ENCODE measurements around the gene DSC1.

Gene DSC1

GRCh38 chr18:31176531-31176930, 13.9 kb upstream of the DSC1 start:
- Histone ChIP-seq H3K27ac (ENCODE audit: low read depth in 2 of 2, low read length in 2 of 2) (no peak overlapping the region), H3K4me1 (ENCODE audit: control insufficient read depth in 2 of 2, insufficient read depth in 2 of 2, low read length in 2 of 2) (no peaks in the 10 kb centered on the region), H3K27me3 (ENCODE audit: control insufficient read depth in 2 of 2, insufficient read depth in 2 of 2, low read length in 2 of 2) (no peaks in the 10 kb centered on the region)

DNA sequence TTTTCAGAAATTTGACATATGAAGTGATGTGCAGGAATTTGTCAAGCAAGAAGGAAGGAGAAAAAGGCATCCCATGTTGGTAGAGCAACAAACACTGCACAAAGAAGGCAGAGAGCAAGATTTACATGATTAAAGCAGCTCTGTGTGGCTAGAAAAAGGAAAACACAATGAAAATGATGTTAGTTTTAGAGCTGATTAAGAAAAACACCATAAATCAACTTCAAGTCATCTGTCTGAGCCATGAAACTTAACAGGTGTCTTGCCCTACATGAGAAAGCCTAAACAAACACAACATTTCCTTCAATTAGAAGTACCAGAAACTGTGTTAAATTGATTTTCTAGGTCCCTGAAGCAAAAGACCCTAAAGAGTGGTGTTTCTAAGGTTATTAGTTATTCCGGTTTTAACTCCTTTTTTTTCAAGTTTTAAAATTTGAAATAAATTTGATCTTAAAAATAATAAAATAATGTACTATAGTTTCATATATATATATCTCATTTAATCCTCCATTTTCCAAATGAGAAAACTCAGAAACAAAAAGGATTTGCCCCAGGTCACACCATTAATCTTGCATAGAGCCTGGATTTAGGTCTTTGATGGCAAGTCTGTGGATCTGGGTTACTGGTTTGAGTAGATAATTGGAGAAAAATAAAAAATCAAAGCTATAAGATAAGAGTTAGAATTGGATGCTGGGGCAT, 8.6 kb upstream of the DSC1 start:
- Histone ChIP-seq H3K9ac (ENCODE audit: low read depth in 1 of 2, low read length in 2 of 2) (no peak overlapping the region), H3K36me3 (ENCODE audit: control insufficient read depth in 2 of 2, insufficient read depth in 2 of 2, low read length in 2 of 2) (no peaks in the 10 kb centered on the region), H3K4me1 (ENCODE audit: control insufficient read depth in 2 of 2, insufficient read depth in 2 of 2, low read length in 2 of 2) (no peaks in the 10 kb centered on the region), H3K27ac (ENCODE audit: low read depth in 2 of 2, low read length in 2 of 2) (no peak overlapping the region), H3K9me3 (ENCODE audit: control insufficient read depth in 2 of 2, low read length in 2 of 2) (no peaks in the 10 kb centered on the region), H3K4me3 (ENCODE audit: low read length in 2 of 2) (no peak overlapping the region), H3K27me3 (ENCODE audit: control insufficient read depth in 2 of 2, insufficient read depth in 2 of 2, low read length in 2 of 2) (no peaks in the 10 kb centered on the region)

More at GRCh38 chr18:31176531-31176930, 13.9 kb upstream of the DSC1 start:
- no peak overlapping the region for H3K9ac ChIP-seq (ENCODE audit: low read depth in 1 of 2, low read length in 2 of 2)
- no peaks in the 10 kb centered on the region for H3K36me3 ChIP-seq (ENCODE audit: control insufficient read depth in 2 of 2, insufficient read depth in 2 of 2, low read length in 2 of 2)
- H3K4me3 ChIP-seq (ENCODE audit: low read length in 2 of 2): no peak overlapping the region
- no peaks in the 10 kb centered on the region for H3K9me3 ChIP-seq (ENCODE audit: control insufficient read depth in 2 of 2, low read length in 2 of 2)

GRCh38 chr18:31170335-31170734, 7.7 kb upstream of the DSC1 start:
- no peaks in the 10 kb centered on the region for H3K36me3 ChIP-seq (ENCODE audit: control insufficient read depth in 2 of 2, insufficient read depth in 2 of 2, low read length in 2 of 2)
- H3K9me3 ChIP-seq (ENCODE audit: control insufficient read depth in 2 of 2, low read length in 2 of 2): no peaks in the 10 kb centered on the region
- H3K27me3 ChIP-seq (ENCODE audit: control insufficient read depth in 2 of 2, insufficient read depth in 2 of 2, low read length in 2 of 2): no peaks in the 10 kb centered on the region
- no peak overlapping the region for H3K9ac ChIP-seq (ENCODE audit: low read depth in 1 of 2, low read length in 2 of 2)
- no peaks in the 10 kb centered on the region for H3K4me1 ChIP-seq (ENCODE audit: control insufficient read depth in 2 of 2, insufficient read depth in 2 of 2, low read length in 2 of 2)
- H3K27ac ChIP-seq (ENCODE audit: low read depth in 2 of 2, low read length in 2 of 2): no peak overlapping the region
- no peak overlapping the region for H3K4me3 ChIP-seq (ENCODE audit: low read length in 2 of 2)

- no peaks in the 10 kb centered on the region for H3K27me3 ChIP-seq (ENCODE audit: control insufficient read depth in 2 of 2, insufficient read depth in 2 of 2, low read length in 2 of 2)
- H3K9me3 ChIP-seq (ENCODE audit: control insufficient read depth in 2 of 2, low read length in 2 of 2): no peaks in the 10 kb centered on the region
- no peaks in the 10 kb centered on the region for H3K4me1 ChIP-seq (ENCODE audit: control insufficient read depth in 2 of 2, insufficient read depth in 2 of 2, low read length in 2 of 2)
- no peak overlapping the region for H3K27ac ChIP-seq (ENCODE audit: low read depth in 2 of 2, low read length in 2 of 2)
- H3K36me3 ChIP-seq (ENCODE audit: control insufficient read depth in 2 of 2, insufficient read depth in 2 of 2, low read length in 2 of 2): no peaks in the 10 kb centered on the region
- H3K4me3 ChIP-seq (ENCODE audit: low read length in 2 of 2): no peak overlapping the region
- H3K9ac ChIP-seq (ENCODE audit: low read depth in 1 of 2, low read length in 2 of 2): no peak overlapping the region
Measured at GRCh38 chr18:31162419-31162793, 250 bp downstream of the DSC1 start.

DNA sequence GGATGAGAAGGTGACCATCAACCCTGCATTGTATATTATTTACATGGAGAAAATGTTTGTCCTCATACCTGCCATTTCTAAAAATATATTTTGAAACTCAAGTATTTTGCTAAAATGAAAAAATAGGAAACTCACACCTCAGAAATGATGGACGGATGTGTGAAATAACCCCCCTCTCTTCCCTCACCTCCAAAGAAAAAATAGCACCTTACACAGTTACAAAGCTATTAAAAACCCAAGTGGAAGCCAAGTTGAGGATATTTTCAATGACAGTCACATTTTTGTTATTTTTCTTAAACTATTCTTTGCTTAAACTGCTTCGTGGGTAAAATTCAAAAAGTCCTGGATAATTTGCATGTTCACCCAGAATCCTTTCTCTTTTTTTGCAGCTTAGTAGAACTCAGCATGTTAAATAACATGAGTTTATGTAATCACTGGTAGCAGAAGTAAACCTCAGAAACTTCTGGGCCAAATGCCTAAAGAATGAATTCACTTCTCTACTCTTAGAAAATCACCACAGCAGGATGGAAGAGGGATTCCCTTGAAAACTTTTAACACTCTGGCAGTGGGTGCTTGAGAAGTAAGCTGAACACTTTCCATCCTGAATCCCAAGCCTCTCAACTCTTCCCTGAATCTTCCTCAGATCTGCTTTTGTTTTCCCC, 768 bp downstream of the DSC1 start:
- no peak overlapping the region for H3K4me3 ChIP-seq (ENCODE audit: low read length in 2 of 2)
- H3K27ac ChIP-seq (ENCODE audit: low read depth in 2 of 2, low read length in 2 of 2): no peak overlapping the region
- H3K9ac ChIP-seq (ENCODE audit: low read depth in 1 of 2, low read length in 2 of 2): no peak overlapping the region
- H3K36me3 ChIP-seq (ENCODE audit: control insufficient read depth in 2 of 2, insufficient read depth in 2 of 2, low read length in 2 of 2): no peaks in the 10 kb centered on the region
- no peaks in the 10 kb centered on the region for H3K27me3 ChIP-seq (ENCODE audit: control insufficient read depth in 2 of 2, insufficient read depth in 2 of 2, low read length in 2 of 2)
- no peaks in the 10 kb centered on the region for H3K9me3 ChIP-seq (ENCODE audit: control insufficient read depth in 2 of 2, low read length in 2 of 2)
- no peaks in the 10 kb centered on the region for H3K4me1 ChIP-seq (ENCODE audit: control insufficient read depth in 2 of 2, insufficient read depth in 2 of 2, low read length in 2 of 2)

- no peaks in the 10 kb centered on the region for H3K36me3 ChIP-seq (ENCODE audit: control insufficient read depth in 2 of 2, insufficient read depth in 2 of 2, low read length in 2 of 2)
- no peaks in the 10 kb centered on the region for H3K4me1 ChIP-seq (ENCODE audit: control insufficient read depth in 2 of 2, insufficient read depth in 2 of 2, low read length in 2 of 2)
- H3K4me3 ChIP-seq (ENCODE audit: low read length in 2 of 2): no peak overlapping the region
- H3K27ac ChIP-seq (ENCODE audit: low read depth in 2 of 2, low read length in 2 of 2): no peak overlapping the region
- H3K9me3 ChIP-seq (ENCODE audit: control insufficient read depth in 2 of 2, low read length in 2 of 2): no peaks in the 10 kb centered on the region
- no peaks in the 10 kb centered on the region for H3K27me3 ChIP-seq (ENCODE audit: control insufficient read depth in 2 of 2, insufficient read depth in 2 of 2, low read length in 2 of 2)
- H3K9ac ChIP-seq (ENCODE audit: low read depth in 1 of 2, low read length in 2 of 2): no peak overlapping the region
Measured at GRCh38 chr18:31156821-31157763, 5.6 kb downstream of the DSC1 start.

GRCh38 chr18:31155498-31155897, 7.2 kb downstream of the DSC1 start:
- Histone ChIP-seq H3K9ac (ENCODE audit: low read depth in 1 of 2, low read length in 2 of 2) (no peak overlapping the region), H3K27ac (ENCODE audit: low read depth in 2 of 2, low read length in 2 of 2) (no peak overlapping the region), H3K27me3 (ENCODE audit: control insufficient read depth in 2 of 2, insufficient read depth in 2 of 2, low read length in 2 of 2) (no peaks in the 10 kb centered on the region), H3K4me1 (ENCODE audit: control insufficient read depth in 2 of 2, insufficient read depth in 2 of 2, low read length in 2 of 2) (no peaks in the 10 kb centered on the region), H3K9me3 (ENCODE audit: control insufficient read depth in 2 of 2, low read length in 2 of 2) (no peaks in the 10 kb centered on the region), H3K4me3 (ENCODE audit: low read length in 2 of 2) (no peak overlapping the region), H3K36me3 (ENCODE audit: control insufficient read depth in 2 of 2, insufficient read depth in 2 of 2, low read length in 2 of 2) (no peaks in the 10 kb centered on the region)

- Histone ChIP-seq H3K36me3 (ENCODE audit: control insufficient read depth in 2 of 2, insufficient read depth in 2 of 2, low read length in 2 of 2) (no peaks in the 10 kb centered on the region), H3K9me3 (ENCODE audit: control insufficient read depth in 2 of 2, low read length in 2 of 2) (no peaks in the 10 kb centered on the region), H3K27ac (ENCODE audit: low read depth in 2 of 2, low read length in 2 of 2) (no peak overlapping the region), H3K4me3 (ENCODE audit: low read length in 2 of 2) (no peak overlapping the region), H3K9ac (ENCODE audit: low read depth in 1 of 2, low read length in 2 of 2) (no peak overlapping the region), H3K27me3 (ENCODE audit: control insufficient read depth in 2 of 2, insufficient read depth in 2 of 2, low read length in 2 of 2) (no peaks in the 10 kb centered on the region), H3K4me1 (ENCODE audit: control insufficient read depth in 2 of 2, insufficient read depth in 2 of 2, low read length in 2 of 2) (no peaks in the 10 kb centered on the region)
Measured at GRCh38 chr18:31154181-31154580, 8.5 kb downstream of the DSC1 start.

- H3K27me3 ChIP-seq (ENCODE audit: control insufficient read depth in 2 of 2, insufficient read depth in 2 of 2, low read length in 2 of 2): no peaks in the 10 kb centered on the region
Measured at GRCh38 chr18:31149351-31149750, 13.3 kb downstream of the DSC1 start.

DNA sequence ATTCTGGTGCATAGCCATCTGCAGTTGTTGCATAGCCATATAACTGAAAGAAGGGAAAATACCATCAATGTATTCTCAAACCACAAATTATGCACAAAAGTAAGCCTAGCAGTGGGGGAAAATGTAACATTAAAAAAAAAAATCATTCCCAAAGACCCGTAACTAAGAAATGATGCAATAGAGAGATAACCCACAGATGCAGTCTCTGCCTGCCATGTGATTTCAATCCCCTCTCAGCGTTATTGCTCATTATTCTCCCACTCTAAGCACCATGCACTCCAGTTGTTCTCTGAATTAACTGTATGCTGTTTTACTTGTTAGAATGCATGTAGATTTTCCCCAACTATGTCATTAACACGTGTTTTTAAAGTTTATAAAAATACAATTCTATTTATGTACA, 14.1 kb downstream of the DSC1 start:
- Histone ChIP-seq H3K9me3 (ENCODE audit: control insufficient read depth in 2 of 2, low read length in 2 of 2) (no peaks in the 10 kb centered on the region), H3K4me1 (ENCODE audit: control insufficient read depth in 2 of 2, insufficient read depth in 2 of 2, low read length in 2 of 2) (no peaks in the 10 kb centered on the region), H3K4me3 (ENCODE audit: low read length in 2 of 2) (no peak overlapping the region), H3K27me3 (ENCODE audit: control insufficient read depth in 2 of 2, insufficient read depth in 2 of 2, low read length in 2 of 2) (no peaks in the 10 kb centered on the region), H3K27ac (ENCODE audit: low read depth in 2 of 2, low read length in 2 of 2) (no peak overlapping the region), H3K9ac (ENCODE audit: low read depth in 1 of 2, low read length in 2 of 2) (no peak overlapping the region), H3K36me3 (ENCODE audit: control insufficient read depth in 2 of 2, insufficient read depth in 2 of 2, low read length in 2 of 2) (no peaks in the 10 kb centered on the region)

More at GRCh38 chr18:31149351-31149750, 13.3 kb downstream of the DSC1 start:
- Histone ChIP-seq H3K27ac (ENCODE audit: low read depth in 2 of 2, low read length in 2 of 2) (no peak overlapping the region), H3K9me3 (ENCODE audit: control insufficient read depth in 2 of 2, low read length in 2 of 2) (no peaks in the 10 kb centered on the region), H3K4me1 (ENCODE audit: control insufficient read depth in 2 of 2, insufficient read depth in 2 of 2, low read length in 2 of 2) (no peaks in the 10 kb centered on the region), H3K9ac (ENCODE audit: low read depth in 1 of 2, low read length in 2 of 2) (no peak overlapping the region), H3K4me3 (ENCODE audit: low read length in 2 of 2) (no peak overlapping the region), H3K36me3 (ENCODE audit: control insufficient read depth in 2 of 2, insufficient read depth in 2 of 2, low read length in 2 of 2) (no peaks in the 10 kb centered on the region)

Measured in mucosa of rectum (tissue), 2 donors.